GM21529 (cell line): Measurements from ENCODE around the gene ACTG1.

Source experiments
- ATAC-seq: cut with Tn5 transposase; IDR thresholded peaks from one replicate; pipeline ENCODE4 v1.9.1; 2021; ENCODE audit not compliant: unreplicated experiment

ACTG1 gene

DNA sequence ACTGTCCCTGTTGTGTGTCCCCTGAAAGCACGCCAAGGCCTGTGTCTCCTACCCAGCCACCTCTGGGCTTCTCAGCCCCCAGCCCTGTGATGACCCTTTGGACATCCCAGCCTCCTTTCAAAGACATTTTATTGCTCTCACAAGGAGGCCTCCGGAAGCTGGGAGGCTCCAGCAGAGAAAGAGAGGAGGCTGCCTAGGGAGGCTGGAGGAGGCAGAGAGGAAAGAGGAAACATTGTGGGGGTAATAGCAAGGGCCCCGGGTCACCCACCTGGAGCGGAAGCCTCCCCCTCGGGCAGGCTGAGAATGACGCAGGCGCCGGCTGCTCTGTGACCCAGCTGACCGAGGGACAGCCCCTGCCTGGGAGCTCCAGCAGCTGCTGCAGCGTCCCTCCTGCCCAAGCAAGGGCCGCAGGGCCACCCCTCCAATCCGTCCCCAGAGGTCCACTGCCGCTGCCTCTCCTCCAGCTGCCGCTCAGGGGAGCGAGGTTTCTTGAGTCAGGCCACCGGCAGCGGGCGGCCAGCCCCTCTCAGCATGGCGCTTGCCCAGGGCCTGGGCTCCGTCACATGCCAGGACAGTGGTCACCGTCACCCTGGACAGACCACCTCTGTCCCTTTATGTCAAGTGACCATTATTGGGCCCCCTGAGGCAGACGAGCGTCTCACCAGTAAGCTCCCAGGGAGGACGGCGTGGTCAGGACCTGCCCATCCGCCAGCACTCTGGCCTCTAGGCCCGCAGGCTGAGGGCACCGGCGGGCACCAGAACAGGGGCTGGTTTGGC, 29.3 kb downstream of the ACTG1 start:
- ATAC-seq = peak; percentile 37

DNA sequence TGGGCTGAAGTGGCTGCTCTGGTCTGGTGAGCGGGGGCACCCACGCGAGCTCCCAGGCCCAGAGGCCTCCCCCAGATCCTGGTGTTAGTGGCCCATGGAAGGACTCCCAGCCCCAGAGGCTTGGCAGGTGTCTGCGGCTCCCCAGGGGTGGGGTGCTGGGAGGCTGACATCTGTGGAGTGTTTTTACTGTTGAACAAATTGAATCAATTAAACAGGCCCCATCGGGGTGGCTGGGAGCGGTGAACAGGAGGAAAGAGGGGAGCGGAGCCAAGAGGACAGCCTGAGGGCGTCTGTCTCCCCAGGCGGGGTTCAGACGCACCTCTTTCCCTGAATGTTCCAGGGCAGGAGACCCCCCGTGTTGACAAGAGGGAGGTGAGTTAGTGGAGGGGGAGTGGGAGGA, 29.9 kb downstream of the ACTG1 start:
- no peak for ATAC-seq

- no peak for ATAC-seq
Measured at GRCh38 chr17:81481815-81482505, 30.6 kb downstream of the ACTG1 start.

DNA sequence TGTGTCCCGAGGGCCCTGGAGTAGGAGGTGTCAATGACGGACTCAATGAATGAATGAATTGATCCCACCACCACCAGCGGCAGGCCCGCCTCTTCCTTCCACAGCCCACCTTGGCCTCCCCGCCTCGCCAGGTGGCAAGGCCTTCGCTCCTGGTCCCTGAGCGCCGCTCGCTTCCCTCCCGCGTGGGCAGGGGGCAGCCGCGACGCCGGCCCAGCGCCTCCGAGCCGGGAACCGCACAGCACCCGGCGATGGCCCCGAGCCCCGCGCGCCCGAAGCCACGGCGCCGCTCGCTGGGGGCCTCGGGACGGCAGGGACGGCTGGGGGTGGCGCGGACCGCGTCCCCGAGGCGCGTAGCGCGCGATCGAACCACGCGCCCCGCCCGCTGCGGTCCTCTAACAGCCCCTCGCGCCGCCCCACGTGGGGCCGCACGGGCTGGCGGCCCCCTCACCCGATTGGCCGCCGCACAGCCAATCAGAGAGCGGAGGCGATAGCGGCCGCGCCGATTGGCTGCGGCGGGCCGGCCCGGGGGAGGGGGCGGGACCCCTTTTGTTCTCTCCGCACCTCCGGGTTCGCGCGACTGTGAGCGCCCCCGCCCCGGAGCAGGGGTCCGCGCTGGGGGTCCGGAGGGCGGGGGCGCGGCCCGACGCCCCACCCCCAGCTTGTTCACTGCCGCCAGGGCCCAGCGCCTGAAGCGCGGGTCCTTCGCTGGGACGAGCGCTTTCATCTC, 31.4 kb downstream of the ACTG1 start:
- no peak for ATAC-seq

- no peak for ATAC-seq
Measured at GRCh38 chr17:81480140-81481072, 32.2 kb downstream of the ACTG1 start.

DNA sequence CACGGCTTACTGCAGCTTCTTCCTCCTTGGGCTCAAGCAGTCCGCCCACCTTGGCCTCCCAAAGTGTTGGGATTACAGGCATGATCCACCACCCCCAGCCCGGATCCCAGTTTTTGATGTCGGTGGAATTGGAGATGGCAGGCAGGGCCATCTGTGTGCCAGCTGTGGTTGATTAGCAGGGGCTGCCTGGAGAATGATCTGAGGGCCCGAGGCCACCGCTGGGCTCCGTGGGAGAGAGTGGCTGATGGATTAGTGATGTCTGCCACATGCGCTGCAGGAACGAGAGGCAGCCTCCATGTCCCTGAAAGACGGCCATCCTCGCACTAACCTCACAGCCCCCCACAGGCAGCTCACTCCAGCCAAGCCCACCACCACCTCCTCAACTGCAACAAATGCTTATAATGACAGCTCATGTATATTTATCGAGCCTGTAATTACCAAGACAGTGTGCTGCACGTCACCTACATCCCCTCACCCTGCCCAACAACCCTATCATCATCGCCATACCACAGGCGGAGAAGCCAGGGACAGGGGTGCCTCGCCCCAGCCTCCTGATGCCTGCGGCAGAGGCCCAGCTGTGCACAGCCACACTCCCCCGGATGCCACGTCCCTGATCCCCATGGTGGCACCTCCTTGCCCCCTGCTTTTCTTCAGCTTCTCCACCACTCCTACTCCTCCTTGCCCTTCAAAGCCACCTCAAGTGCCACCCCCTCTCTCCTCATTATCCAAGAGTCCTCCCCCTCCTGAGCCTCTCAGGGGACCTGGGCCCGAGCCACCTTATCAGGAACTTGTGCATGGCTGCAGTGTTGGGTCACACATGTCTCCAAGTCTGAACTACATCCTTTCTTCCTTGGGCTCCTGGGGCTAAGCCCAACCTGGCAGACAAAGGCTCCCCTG, 33.2 kb downstream of the ACTG1 start:
- no peak for ATAC-seq

- no peak for ATAC-seq
Measured at GRCh38 chr17:81478119-81478518, 34.5 kb downstream of the ACTG1 start.

- ATAC-seq = no peak
Measured at GRCh38 chr17:81477173-81477572, 35.4 kb downstream of the ACTG1 start.

DNA sequence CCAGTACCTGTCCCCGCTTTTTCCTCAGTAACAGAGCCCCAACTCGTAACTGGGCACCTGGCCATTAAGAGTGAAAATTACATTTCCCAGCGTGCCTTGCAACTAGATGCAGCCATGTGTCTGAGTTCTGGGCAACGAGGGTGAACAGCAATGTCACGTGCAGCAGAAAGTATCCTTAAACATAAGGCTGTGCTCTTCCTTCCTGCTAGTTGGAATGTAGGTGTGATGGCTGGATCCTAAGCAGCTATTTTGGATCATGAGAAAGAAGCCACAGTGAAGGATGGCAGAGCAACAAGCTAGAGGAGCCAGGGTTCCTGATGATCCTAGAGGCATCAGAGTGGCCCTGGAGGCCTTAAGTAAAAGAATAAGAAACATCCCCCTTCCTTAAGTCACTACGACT, 36.0 kb downstream of the ACTG1 start:
- ATAC-seq = no peak

DNA sequence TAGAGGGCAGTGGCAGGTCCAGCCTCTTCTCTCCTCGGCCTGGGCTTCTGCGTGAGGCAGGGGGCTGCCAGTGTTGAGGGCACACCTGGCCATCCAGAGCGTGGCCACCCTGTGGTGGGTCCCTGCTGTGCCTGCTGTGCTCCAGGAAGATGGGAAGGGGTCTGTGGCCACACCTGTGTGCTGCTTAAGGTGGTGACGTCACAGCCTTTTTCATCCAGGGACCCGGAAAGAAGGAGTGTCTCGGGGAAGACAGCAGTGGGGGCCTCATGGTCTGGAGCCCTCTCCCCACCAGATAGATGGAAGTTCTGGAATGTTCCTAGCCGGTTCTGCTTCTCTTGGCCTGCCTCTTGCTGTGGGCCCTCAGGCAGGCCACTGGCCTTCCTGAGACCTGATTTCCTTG, 36.5 kb downstream of the ACTG1 start:
- ATAC-seq = no peak

GRCh38 chr17:81474958-81475357, 37.6 kb downstream of the ACTG1 start:
- no peak for ATAC-seq

- no peak for ATAC-seq
Measured at GRCh38 chr17:81473019-81473418, 39.6 kb downstream of the ACTG1 start.

GRCh38 chr17:81471818-81472456, 40.7 kb downstream of the ACTG1 start:
- no peak for ATAC-seq

DNA sequence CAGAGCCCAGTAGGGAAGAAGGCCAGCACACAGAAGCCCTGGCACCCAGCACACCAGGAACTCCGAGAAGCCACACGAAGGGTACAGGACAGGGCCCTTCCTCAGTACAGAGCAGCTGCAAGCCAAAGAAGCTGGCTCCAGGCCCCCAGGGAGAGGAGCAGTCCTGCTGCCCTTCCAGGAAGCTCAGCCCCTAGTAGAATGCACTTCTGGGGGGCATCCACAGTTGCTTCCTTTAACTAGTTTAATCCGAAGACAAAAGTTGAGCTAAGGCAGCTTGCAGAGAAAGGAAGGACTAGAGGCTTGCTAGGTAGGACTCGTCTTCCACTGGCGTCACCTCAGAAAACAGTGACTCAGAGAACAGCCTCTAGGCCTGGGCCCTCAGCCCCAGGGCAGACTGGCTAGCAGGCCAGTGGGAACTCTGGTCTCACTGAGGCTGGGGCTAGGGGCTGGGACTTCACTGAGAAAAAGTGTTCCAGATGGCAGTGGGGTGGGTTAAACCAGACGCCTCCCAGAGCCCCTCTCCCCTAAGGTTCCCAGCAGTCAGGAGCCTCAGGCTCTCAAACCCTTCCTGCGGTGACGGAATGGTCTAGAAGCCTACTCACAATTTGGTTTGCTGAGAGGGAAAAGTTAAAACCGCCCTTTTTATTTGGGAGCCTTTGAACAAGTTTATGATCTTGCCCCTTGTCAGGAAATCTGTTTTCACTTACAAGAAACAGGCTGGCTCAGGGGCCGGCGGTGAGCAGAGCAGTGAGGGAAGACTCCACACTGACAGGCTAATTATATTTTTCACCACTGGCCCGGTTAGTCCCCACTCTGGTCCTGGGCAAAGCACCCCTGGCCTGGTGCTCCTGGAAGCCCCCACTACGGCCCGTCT, 41.4 kb downstream of the ACTG1 start:
- no peak for ATAC-seq

GRCh38 chr17:81470270-81470943, 42.2 kb downstream of the ACTG1 start:
- ATAC-seq = no peak

DNA sequence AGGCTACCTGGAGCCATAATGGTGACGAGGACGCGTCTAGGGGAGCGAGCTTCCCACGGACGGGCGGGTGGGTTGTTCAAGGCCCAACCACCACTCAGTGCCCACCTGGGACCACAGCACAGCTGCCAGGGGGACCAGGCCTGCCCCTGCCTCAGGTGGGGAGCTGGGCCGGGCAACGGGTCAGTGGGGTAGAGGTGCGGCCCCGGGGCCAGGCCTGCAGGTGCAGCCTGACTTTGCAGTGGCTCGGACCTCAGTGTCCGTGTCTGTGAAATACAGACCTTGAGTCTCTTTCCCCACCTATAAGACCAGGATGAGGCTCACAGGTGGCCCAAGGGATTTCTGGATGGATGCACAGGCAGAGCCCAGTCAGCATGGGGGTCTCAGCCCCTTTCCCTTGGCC, 43.3 kb downstream of the ACTG1 start:
- ATAC-seq = no peak

GRCh38 chr17:81468770-81469121, 43.9 kb downstream of the ACTG1 start:
- no peak for ATAC-seq
